GM18907 (cell line): ENCODE measurements around the gene MRAP2.
"Not testable (repeated sequence)": the region's sequence is repeated elsewhere in the genome, so short reads cannot be mapped to it uniquely, and the experiment has no call there.

Experiments used
- ATAC-seq: cut with Tn5 transposase; IDR thresholded peaks from one replicate; pipeline ENCODE4 v1.9.1; 2021; ENCODE audit warnings: mild to moderate bottlenecking, moderate library complexity; ENCODE audit not compliant: unreplicated experiment

Gene MRAP2

DNA sequence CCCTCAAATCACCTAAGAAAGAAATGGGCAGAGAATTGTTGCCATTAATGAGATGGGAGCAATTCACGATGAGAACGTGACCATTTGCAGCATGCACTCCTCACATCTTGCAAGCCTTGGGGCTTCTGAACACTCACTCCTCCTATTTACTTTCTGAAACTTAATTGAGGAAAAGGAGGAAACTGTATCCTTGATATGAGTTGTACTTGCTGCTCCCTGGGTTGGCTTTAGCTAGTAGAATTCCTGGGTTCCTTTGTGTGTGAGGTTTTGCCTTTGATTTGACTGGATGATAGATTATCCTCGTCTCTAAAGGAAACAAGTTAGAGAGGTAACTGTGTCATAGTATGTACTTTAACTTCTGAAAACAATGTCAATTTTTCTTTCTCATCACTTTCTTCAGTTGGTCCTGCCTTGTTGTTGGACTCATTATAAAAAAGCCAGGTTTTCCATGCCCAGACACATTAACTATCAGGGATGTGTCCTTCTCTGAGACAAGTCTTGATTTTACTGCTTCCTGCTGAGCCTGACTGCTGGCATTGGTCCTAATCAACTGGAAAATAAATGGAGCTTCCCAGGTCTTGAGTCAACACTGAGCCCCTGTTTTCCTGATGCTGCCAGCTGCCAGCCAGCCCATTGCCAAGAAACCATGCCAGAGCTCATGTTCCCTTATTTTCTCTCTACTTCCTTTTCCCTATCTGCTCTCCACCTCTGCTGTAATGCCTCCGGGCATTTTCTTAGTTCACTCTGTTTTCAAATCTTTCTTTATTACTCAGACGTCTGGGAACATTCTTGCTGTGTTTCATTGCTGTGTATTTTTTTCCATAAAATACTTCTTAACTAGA lies 6.0 kb upstream of the MRAP2 start:
- no peak for ATAC-seq

DNA sequence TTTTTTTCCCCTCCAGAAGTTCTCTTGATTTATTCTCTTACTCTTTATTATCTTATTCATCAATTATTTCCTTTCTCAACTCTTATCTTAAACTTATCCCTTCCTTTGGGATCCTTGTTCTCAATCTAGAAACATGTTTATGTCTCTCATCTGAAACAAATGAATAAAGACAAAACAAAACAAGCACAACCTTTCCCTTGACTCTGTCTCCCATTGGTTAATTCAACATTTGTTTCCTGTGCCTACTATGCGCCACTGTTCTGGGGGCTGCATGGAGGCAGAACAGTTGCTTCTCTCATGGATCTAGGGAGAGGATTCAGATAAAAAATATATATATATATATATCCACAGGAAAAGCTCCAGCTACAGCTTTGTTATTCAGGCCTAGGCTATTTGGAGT lies 5.2 kb upstream of the MRAP2 start:
- no peak for ATAC-seq

DNA sequence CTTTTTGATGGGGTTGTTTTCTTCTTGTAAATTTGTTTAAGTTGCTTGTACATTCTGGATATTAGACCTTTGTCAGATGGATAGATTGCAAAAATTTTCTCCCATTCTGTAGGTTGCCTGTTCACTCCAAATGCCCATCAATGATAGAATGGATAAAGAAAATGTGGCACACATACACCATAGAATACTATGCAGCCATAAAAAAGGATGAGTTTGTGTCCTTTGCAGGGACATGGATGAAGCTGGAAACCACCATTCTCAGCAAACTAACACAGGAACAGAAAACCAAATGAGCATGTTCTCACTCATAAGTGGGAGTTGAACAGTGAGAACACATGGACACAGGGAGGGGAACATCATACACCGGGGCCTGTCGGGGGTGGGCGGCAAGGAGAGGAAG lies 1.6 kb upstream of the MRAP2 start:
- not testable (repeated sequence) for ATAC-seq

DNA sequence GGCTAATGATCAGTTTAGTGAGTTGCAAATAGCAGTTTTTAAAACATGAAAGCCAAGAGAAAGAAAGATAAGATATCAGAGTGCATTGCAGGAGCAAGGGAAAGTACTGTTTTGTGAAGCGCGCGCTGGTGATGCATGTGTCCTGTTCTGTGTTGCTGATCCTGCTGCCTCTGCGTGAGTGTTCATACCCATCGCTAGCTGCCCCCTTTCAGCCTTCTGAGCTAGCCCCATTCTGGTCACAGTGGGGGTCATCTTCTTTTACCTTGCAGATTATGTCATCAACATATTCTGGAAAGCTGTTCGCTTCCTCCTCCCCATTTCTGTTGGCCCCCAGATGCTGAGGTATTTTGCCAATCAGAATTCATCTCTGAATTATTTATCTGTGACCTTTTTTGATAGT lies 1.9 kb downstream of the MRAP2 start:
- ATAC-seq, result no peak

DNA sequence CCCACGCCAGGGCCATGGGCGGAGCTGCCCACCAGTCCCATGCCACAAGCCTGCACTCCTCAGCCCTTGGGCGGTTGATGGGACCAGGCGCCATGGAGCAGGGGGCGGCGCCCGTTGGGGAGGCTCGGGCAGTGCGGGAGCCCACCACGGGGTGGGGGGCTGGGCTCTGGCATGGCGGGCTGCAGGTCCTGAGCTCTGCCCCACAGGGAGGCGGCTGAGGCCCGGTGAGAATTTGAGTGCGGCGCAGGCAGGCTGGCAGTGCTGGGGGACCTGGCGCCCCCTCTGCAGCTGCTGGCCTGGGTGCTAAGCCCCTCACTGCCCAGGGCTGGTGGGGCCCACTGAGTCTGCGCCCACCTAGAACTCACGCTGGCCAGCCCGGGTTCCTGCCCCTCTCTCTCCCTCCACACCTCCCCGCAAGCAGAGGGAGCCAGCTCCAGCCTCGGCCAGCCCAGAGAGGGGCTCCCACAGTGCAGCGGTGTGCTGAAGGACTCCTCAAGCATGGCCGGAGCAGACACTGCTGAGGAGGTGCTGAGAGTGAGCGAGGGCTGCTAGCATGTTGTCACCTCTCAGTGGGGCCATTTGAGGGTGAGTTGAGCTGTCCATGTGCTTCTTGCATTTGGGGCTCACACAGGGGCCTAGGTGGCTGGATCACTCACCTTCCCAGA lies 4.0 kb downstream of the MRAP2 start:
- no peak for ATAC-seq

DNA sequence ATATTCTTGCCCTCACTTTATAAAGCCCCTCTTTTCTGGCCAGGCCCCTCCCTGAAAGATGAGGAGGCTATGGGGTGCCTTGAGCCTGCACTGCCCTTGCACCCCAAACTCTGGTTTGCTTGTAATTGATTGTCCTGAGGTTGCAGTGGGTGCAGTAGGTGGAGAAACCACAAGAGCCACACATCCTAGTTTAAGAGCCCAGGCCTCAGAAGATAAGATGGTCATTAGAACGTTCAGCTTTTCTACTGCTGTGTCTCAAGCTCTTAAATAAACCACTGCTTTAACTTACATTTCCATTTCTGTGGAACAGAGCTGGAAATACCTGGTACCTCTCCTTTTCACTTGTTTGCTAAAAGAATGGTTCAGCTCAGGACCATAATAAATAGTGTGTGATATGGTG lies 9.0 kb downstream of the MRAP2 start:
- no peak for ATAC-seq

DNA sequence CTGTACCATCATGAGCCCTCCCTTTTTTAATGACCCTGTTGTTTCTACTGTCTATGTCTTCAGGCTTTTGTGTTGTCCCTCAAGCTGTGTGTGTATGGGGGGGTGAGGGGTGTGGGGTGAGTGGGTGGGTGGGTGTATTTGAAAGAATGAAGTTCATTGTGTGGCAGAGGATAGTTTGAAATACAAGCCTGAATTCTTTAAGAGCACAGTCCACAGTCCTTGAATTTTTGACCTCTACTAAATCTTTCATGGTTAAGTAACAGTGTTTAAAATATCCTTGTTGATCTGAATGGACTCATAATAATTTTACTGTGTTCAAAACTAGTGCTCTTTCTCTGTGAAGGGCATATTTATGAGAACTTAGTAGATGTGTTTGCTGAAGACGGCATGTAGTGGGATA lies 10.0 kb downstream of the MRAP2 start:
- no peak for ATAC-seq

DNA sequence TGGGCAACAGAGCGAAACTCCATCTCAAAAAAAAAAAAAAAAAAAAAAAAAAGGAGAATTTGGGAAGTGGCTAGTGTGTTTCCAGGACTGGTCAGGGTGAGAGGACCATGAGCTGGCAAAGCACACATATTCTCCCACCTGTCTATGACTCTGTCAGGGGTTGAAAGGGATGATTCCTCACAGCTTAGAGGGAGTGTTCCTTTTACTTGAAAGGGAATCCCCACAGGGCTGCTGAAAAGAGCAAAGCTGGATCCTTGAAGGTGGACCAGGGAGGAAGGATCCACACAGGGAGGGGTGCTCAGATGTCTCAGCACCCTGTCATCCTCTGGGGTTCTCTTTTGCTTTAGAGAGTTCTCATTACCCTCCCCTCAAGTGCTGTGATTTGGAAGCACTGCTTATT lies 13.2 kb downstream of the MRAP2 start:
- no peak for ATAC-seq

DNA sequence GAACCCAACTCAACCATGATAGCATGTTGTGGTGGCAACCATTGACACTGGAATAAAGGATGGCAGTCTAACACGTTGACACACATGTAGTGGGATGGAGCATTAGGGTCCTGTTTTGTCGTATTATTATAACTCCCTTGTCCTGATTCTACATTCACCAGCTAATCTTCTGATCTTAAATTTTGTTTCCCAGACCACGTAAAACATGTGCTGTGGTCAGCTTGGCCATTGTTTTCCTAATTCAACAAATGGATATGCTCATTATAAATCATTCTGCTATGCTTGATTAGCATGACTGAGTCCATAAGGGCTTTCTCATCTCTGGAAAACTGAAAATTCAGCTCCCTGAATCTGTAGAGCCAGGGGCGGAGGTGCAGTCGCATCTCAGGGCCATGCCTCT lies 15.0 kb downstream of the MRAP2 start:
- ATAC-seq, result no peak

DNA sequence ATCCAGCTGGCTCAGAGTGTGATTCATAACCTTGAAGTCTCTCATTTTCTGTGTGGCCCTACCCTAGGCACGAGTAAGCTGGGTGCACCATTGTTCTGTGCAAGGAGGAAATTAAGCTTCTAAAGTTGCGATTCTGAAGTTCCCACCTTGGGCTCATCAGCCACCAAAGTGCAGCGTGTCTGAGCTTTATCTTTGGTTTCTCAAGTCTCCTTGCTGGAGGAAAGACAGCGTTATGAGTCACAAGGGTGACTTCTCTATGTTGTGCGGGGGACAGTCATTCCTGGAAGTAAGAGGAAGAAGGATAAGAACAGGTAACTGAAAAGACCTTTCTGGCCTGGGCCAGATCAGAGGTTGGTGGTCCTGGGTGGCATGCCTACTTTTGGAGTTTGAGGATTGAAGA lies 16.8 kb downstream of the MRAP2 start:
- no peak for ATAC-seq

DNA sequence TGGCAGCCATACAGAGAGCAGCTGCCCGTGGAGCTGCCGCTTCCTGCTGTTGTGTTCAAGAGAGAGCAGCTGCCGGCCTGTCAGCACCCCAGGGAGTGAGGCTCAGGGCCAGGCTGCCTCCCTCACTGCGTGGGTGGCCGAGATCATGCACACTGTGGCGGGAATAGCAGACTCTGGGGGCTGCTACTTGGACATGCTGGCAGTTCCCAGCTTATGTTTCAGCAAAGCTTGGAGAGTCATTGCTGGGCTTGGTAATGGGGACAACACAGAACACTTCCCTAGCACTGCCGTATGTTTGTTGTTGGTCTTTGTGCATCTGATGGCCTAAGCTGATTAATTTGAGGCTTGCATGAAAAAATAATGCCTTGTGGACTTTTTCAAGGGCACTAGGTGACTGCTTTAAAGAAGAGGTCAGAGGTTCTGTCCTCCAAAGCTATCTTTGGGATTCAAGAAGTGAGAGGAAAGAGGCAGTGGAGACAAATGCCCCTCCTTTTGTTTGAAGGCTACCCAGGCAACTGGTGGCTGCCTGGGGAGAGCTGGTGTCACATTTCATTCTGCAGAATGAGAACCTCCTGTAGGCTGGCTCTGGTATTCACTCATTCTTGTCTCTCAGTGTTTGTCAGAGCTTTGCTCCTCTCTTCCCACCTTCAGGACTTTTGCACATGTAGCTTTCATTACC lies 18.8 kb downstream of the MRAP2 start:
- peak; percentile 55 for ATAC-seq

DNA sequence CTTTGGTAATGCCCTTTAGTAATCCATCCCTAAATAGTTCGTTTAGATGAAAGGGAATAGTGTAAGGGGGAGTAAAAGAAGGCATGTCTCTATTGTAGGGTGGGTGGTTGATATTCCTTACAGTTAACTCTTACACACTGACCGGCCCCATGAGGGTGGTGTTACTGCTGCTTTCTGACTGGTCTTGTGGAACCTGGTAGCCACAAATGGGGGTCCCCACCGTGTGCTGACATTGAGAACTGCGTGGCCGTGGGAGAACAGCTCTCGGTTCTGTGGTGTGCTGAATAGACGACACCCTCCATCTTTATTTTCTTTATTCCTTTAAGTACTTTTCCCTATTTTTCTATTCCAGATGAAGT lies 19.3 kb downstream of the MRAP2 start:
- no peak for ATAC-seq

DNA sequence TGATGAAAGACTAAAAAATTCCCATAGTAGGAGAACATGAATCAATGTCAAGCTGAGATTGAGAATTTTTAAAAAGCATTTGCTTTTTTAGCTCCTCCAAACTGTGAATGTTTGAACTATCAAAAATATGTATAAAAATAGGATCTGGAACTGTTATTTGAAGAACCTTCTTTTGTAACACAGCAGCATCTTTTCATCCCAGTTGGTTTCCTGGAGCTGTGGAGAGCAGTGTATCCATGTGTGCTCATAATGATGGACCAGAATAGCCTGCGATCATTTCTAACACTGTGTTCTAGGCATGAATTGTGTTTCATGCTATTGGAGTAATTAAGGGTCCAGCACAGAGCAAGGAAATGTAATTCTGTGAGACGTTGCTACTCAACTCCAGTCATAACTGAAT lies 22.1 kb downstream of the MRAP2 start:
- ATAC-seq, result no peak

DNA sequence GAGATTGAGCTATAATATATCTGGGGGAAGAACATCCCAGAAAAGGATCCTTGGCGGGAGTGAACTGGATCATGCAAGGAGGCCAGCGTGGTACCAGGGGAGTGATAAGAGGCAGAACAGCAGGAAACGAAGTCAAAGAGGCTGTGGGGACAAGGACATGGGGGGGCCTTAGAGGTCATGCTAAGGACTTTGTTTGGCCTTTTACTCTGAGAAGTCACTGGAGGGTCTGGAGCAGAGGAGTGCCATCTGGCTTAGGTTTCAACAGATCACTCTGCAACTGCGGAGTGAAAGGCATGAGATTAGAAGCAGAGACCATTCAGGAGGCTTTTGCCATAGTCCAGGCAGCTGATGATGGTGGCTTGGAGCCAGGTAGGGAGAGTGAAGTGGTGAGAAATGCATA lies 24.3 kb downstream of the MRAP2 start:
- no peak for ATAC-seq

DNA sequence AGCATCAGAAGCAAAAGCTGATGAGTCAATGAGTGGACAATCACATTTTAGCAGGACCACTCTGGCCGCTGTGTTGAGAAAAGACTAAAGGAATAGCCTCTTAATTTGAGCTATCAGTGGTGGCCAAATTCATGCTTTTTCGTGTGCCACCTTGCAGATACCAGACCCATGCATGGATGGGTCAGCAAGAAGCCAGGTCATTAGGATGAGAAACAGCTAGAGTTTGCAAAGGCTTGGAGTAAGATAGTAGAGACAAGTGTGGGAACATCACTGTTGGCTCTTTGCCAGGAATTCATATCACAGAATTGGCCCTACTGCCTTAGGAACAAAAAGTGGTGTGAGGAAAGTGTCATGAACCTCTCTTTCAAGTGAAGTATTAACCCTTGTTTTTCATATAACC lies 25.5 kb downstream of the MRAP2 start:
- ATAC-seq, result no peak

DNA sequence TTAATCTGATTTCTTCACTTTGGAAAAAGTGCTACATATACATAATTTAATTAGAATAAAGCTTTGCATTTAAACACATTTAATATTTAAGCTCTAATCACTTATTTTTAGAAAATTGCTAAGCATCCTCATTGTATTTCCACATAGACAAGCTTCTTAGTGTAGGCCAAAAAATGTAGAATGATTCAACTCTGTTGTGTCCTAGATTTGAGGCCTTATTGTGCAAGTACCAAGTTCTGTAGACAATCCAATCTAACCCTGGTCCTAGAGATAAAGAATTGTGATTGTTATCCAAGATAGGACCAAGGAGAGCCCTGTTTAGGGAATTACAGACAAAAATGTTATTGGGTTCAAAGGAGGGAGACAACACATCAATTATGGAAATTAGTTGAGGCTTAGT lies 27.6 kb downstream of the MRAP2 start:
- no peak for ATAC-seq

DNA sequence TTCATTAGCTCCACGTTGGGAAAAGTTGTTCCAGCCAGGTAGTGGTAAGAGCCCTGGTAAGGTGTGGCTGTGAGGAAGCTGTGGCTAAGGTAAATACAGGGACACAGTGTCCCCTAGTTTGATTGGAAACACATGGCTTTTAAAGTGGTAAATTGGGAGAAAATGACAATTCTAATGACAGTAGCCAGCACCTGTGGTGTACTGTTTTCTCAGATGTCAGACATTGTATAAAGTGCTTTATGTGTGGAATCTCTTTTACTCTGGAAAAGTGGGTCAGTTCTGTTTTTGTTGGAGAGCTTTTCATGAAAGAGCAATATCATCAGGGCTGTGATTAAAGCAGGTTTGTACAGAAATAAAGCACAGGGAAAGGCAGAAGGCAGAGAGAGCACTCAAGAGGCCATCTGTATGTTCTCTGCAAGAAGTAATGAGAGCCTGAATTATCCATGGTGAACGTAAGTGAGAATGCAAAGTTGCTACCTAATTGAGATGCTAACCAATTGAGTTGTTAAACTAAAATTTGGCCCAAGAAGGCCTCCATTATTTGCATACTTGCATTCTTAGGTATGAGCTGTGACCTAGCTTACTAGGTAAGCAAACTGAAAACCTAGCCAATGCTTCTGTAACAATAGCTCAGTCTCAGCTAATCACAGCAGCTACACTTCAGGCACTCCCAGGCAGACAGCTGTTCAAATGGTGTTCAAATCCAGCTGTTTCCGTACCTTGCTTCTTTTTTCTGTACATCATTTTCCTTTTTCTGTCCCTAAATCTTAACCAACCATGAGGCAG lies 28.2 kb downstream of the MRAP2 start:
- ATAC-seq, result no peak

DNA sequence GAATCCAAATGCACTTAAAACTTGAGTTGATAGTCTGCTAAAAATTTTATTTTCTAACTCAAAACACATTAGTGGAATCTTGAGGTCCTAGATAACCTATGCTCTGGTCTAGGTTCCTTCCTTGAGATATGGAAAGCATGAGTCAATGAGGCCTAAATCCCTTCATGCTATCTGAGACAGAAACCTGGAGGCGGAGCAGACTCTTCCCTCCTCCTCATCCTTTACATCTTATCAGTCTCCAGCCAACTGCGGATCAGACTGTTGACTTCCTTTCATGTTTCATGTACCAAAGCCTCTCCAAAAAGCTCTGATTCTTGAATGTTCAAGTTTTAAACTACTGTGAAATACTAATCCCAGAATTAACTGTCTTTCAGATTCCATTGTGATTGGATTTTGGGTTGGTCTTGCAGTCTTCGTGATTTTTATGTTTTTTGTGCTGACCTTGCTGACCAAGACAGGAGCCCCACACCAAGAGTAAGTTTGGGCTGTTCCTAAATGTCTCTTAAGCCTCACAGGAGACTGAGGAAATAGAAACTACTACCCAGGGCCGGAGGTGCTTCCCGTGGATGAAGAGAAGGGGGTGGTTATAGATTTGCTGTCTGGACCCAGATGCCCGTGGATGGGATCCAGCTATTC lies 29.1 kb downstream of the MRAP2 start:
- ATAC-seq, result no peak

DNA sequence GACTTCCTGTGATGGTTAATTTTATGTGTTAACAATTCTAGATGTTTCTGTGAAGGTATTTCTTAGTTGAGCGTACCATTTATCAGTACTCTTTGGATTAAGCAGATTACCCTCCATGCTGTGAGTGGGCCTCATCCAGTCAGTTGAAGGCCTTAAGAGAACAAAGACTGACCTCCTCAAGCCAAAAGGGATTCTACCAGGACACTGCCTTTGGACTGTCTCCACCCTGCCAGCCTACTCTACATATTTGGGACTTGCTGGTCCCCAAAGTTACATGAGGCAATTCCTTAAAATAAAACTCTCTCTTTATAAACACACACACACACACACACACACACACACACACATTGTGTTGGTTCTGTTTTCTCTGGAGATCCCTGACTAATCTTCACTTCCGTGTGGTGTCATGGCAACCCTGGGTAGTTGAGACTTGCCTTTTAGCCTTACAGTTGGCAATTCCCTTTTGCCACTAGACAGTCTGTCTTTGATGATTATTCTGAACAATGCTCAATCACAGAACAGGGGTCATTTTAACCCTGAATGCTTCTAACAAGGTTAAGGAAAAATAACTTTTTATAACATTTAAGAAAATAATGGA lies 32.2 kb downstream of the MRAP2 start:
- ATAC-seq, result no peak

DNA sequence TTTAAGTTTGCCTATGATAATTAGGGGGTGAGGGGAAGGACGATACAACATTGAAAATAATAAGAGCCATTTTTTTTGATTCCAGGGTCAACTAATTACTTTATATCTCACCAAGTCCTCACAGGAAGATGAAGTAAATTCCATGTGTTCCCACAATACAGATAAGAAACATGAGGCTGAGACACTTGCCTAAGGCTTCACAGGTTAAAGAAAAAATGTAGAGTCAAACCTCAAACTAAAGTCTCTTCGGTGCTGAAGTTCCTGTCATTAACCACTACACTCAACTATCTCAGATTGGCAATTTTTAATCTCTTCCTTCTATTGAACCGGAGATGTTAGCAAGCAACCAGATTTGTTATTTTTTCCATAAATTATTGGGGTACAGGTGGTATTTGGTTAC lies 33.0 kb downstream of the MRAP2 start:
- ATAC-seq, result no peak
